ENCODE measurements around the gene UGT1A5. TPM values are rescaled to one million over a fixed set of nuclear protein-coding genes. Genes with fewer than 3 reads are reported as not detected.

Gene UGT1A5
- total and polyA plus RNA-seq, 2 of the 4 experiments (the other 2 are of a cell fraction), result not detected

DNA sequence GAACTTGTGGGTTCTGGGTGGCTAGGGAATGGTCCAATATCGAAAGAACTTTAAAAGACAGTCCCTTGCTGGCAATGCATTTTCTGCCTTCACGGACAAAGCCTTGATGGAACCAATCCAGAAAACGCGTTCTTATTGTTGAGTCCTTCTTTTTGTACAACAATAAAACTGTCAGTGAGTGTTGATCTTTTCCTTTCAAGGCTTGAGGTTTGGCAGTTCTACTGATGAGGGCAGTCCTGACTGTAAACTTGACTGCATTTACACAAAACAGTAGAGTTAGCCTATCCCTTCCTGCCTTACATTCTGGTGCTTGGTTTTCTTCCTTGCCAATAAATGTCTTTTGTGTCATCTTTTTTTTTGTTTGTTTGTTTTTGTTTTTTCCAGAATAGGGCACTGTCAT lies 33.5 kb upstream of the UGT1A5 start:
- Histone ChIP-seq H3K4ac (ENCODE audit: low read depth, low read length) (no peak overlapping the region), H3K18ac (ENCODE audit: low read depth, low read length) (no peak overlapping the region), H2BK120ac (ENCODE audit: low read depth, low read length) (no peak overlapping the region), H3K4me1 (ENCODE audit: control insufficient read depth, insufficient read depth, low read length) (no peaks in the 10 kb centered on the region), H4K20me1 (ENCODE audit: insufficient read depth, low read length) (no peaks in the 10 kb centered on the region), H4K8ac (ENCODE audit: low read depth in 2 of 2, low read length in 2 of 2) (no peak overlapping the region), H3K27ac (ENCODE audit: insufficient read depth, low read length) (no peak overlapping the region), H3K36me3 (ENCODE audit: control insufficient read depth, insufficient read depth, low read length) (no peaks in the 10 kb centered on the region), H3K4me2 (ENCODE audit: low read depth, low read length) (no peak overlapping the region), H3K79me1 (ENCODE audit: low read depth in 1 of 2, low read length in 2 of 2) (no peaks in the 10 kb centered on the region), H3K9ac (ENCODE audit: low read depth, low read length) (no peak overlapping the region), H3K9me3 (ENCODE audit: control insufficient read depth, insufficient read depth, low read length) (no peaks in the 10 kb centered on the region), H2AK9ac (replicated peaks; ENCODE audit: low read depth, low read length, poor library complexity) (no peak overlapping the region), H2AFZ (replicated peaks; ENCODE audit: low read length, poor library complexity) (no peak overlapping the region), H3K27me3 (ENCODE audit: control insufficient read depth, insufficient read depth, low read length) (peaks cover 1% of the 10 kb centered on the region), H2BK5ac (ENCODE audit: low read depth, low read length, poor library complexity, severe bottlenecking) (no peak overlapping the region), H2AK5ac (ENCODE audit: low read depth, low read length) (no peak overlapping the region), H3K23ac (ENCODE audit: low read depth, low read length) (no peak overlapping the region), H3K4me3 (ENCODE audit: insufficient read depth, low read depth, low read length) (no peak overlapping the region), H3K56ac (ENCODE audit: extremely low read depth, insufficient read depth, low read length) (no peak overlapping the region), H2BK15ac (ENCODE audit: low read depth, low read length) (no peak overlapping the region), H4K5ac (ENCODE audit: low read depth, low read length) (no peak overlapping the region), H3K9me1 (ENCODE audit: insufficient read depth, low read length) (no peaks in the 10 kb centered on the region), H4K91ac (ENCODE audit: insufficient read depth, low read depth, low read length) (no peak overlapping the region), H2BK20ac (ENCODE audit: low read depth, low read length) (no peak overlapping the region), H3K14ac (replicated peaks; ENCODE audit: low read depth, low read length) (no peak overlapping the region)
- dilution Hi-C loops (cut with HindIII; ENCODE audit: low sequenced_read_pairs, unreplicated experiment) (no loop called here), intact Hi-C loops (cut with micrococcal nuclease) (no loop called here), in situ Hi-C loops (cut with MboI; ENCODE audit: low sequenced_read_pairs) (no loop called here)
- TF ChIP-seq MAFK (IDR thresholded peaks at IDR 0.05; ENCODE audit: low read depth, low read length) (no peak), RCOR1 (IDR thresholded peaks at IDR 0.05; ENCODE audit: insufficient replicate concordance, low read length) (no peak), BHLHE40 (IDR thresholded peaks at IDR 0.05; ENCODE audit: low read depth, low read length) (no peak), CHD1 (IDR thresholded peaks at IDR 0.05; ENCODE audit: low read depth, low read length) (no peak), CEBPB (IDR thresholded peaks at IDR 0.05; ENCODE audit: low read depth, low read length) (no peak), RFX5 (IDR thresholded peaks at IDR 0.05; ENCODE audit: low read depth, low read length) (no peak), POLR2A (IDR thresholded peaks at IDR 0.05; ENCODE audit: low read depth, low read length) (no peak), RAD21 (IDR thresholded peaks at IDR 0.05; ENCODE audit: low read length) (no peak), NFE2L2 (IDR thresholded peaks at IDR 0.05; ENCODE audit: low read depth, low read length) (no peak), USF2 (IDR thresholded peaks at IDR 0.05; ENCODE audit: low read depth, low read length) (no peak), FOS (IDR thresholded peaks at IDR 0.05; ENCODE audit: low read depth, low read length) (no peak)
- TF ChIP-seq, protein P1, sequence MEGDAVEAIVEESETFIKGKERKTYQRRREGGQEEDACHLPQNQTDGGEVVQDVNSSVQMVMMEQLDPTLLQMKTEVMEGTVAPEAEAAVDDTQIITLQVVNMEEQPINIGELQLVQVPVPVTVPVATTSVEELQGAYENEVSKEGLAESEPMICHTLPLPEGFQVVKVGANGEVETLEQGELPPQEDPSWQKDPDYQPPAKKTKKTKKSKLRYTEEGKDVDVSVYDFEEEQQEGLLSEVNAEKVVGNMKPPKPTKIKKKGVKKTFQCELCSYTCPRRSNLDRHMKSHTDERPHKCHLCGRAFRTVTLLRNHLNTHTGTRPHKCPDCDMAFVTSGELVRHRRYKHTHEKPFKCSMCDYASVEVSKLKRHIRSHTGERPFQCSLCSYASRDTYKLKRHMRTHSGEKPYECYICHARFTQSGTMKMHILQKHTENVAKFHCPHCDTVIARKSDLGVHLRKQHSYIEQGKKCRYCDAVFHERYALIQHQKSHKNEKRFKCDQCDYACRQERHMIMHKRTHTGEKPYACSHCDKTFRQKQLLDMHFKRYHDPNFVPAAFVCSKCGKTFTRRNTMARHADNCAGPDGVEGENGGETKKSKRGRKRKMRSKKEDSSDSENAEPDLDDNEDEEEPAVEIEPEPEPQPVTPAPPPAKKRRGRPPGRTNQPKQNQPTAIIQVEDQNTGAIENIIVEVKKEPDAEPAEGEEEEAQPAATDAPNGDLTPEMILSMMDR (conservative IDR thresholded peaks at IDR 0.05; ENCODE audit: low read depth, low read length), result no peak
- ATAC-seq (ENCODE audit: low read depth) (no peak), DNase-seq (no peak)
- BruUV-seq (replicated peaks), result no TSS peak
- ChIA-PET POLR2A (ENCODE audit: unreplicated experiment) (no interaction called here), CTCF (no interaction called here)
- WGBS, 2 experiments (ENCODE audit: extremely low coverage in 2 of 2, insufficient read length in 1 of 2), result no CpG with 5 or more reads among the region's 4 CpGs
